Gastroesophageal sphincter (tissue), 3 donors: ENCODE measurements around the gene FAM83D.

Experiments
- POLR2A ChIP-seq, 2 donors: fragments of 450-650 bp; IDR thresholded peaks; one replicate each; pipeline ENCODE4 v1.6.1; 2017; ENCODE audit warnings: antibody characterized with exemption in 2 of 2, mild to moderate bottlenecking in 2 of 2, moderate library complexity in 1 of 2
- TF ChIP-seq, protein P1 (sequence below), 4 experiments: fragments of 200-600 bp in 2 of 4; fragments of 450-650 bp in 2 of 4; sonication (generic) in 1 of 4; IDR thresholded peaks; one replicate each; pipeline ENCODE4 v1.5.1; 2017 to 2019; ENCODE audit warnings: antibody characterized with exemption in 4 of 4, mild to moderate bottlenecking in 2 of 4, moderate library complexity in 2 of 4

DNA sequence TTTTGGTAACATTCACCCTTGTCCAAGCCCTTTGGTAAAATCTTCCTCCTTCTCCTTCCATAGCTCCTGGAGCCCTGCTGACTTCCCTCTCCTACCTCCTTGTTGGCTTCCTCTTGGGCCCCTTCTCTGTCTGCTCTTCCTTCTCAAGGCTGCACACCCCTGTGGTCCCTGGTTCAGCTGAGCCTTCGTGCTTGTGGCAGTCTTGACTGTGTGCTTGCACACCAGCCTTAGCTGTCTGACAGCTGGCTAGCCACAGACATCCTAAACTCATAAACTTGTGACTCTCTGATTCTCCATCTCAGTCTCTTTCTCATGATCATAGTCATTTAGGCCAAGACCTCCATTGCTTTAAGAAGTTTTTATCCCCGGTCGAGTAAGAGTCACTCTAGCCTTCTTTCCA is 73.0 kb downstream of the FAM83D start:
- TF ChIP-seq, protein P1, sequence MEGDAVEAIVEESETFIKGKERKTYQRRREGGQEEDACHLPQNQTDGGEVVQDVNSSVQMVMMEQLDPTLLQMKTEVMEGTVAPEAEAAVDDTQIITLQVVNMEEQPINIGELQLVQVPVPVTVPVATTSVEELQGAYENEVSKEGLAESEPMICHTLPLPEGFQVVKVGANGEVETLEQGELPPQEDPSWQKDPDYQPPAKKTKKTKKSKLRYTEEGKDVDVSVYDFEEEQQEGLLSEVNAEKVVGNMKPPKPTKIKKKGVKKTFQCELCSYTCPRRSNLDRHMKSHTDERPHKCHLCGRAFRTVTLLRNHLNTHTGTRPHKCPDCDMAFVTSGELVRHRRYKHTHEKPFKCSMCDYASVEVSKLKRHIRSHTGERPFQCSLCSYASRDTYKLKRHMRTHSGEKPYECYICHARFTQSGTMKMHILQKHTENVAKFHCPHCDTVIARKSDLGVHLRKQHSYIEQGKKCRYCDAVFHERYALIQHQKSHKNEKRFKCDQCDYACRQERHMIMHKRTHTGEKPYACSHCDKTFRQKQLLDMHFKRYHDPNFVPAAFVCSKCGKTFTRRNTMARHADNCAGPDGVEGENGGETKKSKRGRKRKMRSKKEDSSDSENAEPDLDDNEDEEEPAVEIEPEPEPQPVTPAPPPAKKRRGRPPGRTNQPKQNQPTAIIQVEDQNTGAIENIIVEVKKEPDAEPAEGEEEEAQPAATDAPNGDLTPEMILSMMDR (IDR thresholded peaks at IDR 0.05), result no peak
- TF ChIP-seq POLR2A (IDR thresholded peaks at IDR 0.05), result no peak
